SK-N-SH (cell line): ENCODE measurements around the gene CFAP107. TPM values are rescaled to one million over a fixed set of nuclear protein-coding genes. Genes with fewer than 3 reads are reported as not detected.

Source experiments
- CTCF ChIA-PET: fragments of 300-600, 350-600 bp; formaldehyde crosslinking; extraction: SDS; loops from one replicate; lab custom pipeline; 2021; lab: Yijun Ruan, JAX
- POLR2A ChIA-PET: fragments of 350-600 bp; sonication (Branson Sonifier 250); formaldehyde crosslinking; extraction: SDS; loops from one replicate; lab custom pipeline; 2020; ENCODE audit warnings: antibody characterized with exemption, inconsistent platforms; lab: Yijun Ruan, JAX
- DNase-seq: peaks from one replicate; pipeline ENCODE4 v3.0.0; 2012
- H2AFZ ChIP-seq: fragments of 200-600 bp; sonication (generic); 2 replicates; pipeline ENCODE4 v1.8.1; 2016; ENCODE audit warnings: antibody characterized with exemption, mild to moderate bottlenecking, low read depth
- H3F3A ChIP-seq: fragments of 200-600 bp; sonication (generic); replicated peaks from 2 replicates; pipeline ENCODE3; 2016; ENCODE audit warnings: antibody characterized with exemption, mild to moderate bottlenecking; ENCODE audit not compliant: insufficient read depth
- H3K27ac ChIP-seq, 2 experiments: fragments of 200-500 bp in 1 of 2; fragments of 200-600 bp in 1 of 2; sonication (Bioruptor generic) in 1 of 2; sonication (generic), shearing (Covaris generic) in 1 of 2; 2 replicates each; pipeline versions ENCODE4 v1.5.1 to v1.6.1; 2014 to 2016; ENCODE audit warnings: low read depth in 2 of 2, inconsistent platforms in 1 of 2, low read length in 1 of 2, mild to moderate bottlenecking in 1 of 2, mixed read lengths in 1 of 2
- H3K27me3 ChIP-seq: fragments of 200-600 bp; sonication (generic), shearing (Covaris generic); 2 replicates; pipeline ENCODE4 v1.6.1; 2016; ENCODE audit warnings: mixed run types; ENCODE audit not compliant: insufficient read depth
- H3K36me3 ChIP-seq, 2 experiments: fragments of 200-500 bp in 1 of 2; fragments of 200-600 bp in 1 of 2; sonication (Bioruptor generic) in 1 of 2; sonication (generic) in 1 of 2; replicated peaks in 1 of 2; 2 replicates each; pipeline versions ENCODE3 to v1.5.1; 2014 to 2016; ENCODE audit warnings: low read length in 1 of 2, mild to moderate bottlenecking in 1 of 2; ENCODE audit not compliant: insufficient read depth in 2 of 2, control insufficient read depth in 1 of 2
- H3K4me1 ChIP-seq, 2 experiments: fragments of 200-500 bp in 1 of 2; fragments of 200-600 bp in 1 of 2; sonication (Bioruptor generic) in 1 of 2; sonication (generic), shearing (Covaris generic) in 1 of 2; 2 replicates each; pipeline versions ENCODE4 v1.5.1 to v1.6.1; 2014 to 2016; ENCODE audit warnings: low read depth in 1 of 2, low read length in 1 of 2, mixed run types in 1 of 2; ENCODE audit not compliant: insufficient read depth in 2 of 2, control insufficient read depth in 1 of 2
- H3K4me2 ChIP-seq: fragments of 200-600 bp; sonication (generic), shearing (Covaris generic); 2 replicates; pipeline ENCODE4 v1.6.1; 2017; ENCODE audit warnings: mixed run types
- H3K4me3 ChIP-seq, 2 experiments: fragments of 200-500 bp in 1 of 2; fragments of 200-600 bp in 1 of 2; sonication (Bioruptor generic) in 1 of 2; sonication (generic), shearing (Covaris generic) in 1 of 2; 2 replicates each; pipeline versions ENCODE4 v1.5.1 to v1.8.1; 2014 to 2016; ENCODE audit warnings: low read depth in 2 of 2, inconsistent platforms in 1 of 2, low read length in 1 of 2, mild to moderate bottlenecking in 1 of 2, mixed read lengths in 1 of 2, moderate library complexity in 1 of 2
- H3K79me2 ChIP-seq: fragments of 200-600 bp; sonication (generic); 2 replicates; pipeline ENCODE4 v1.8.1; 2017; ENCODE audit warnings: mild to moderate bottlenecking; ENCODE audit not compliant: insufficient read depth
- H3K9ac ChIP-seq: fragments of 200-600 bp; sonication (generic); 2 replicates; pipeline ENCODE4 v1.6.1; 2017; ENCODE audit warnings: mixed run types
- H3K9me2 ChIP-seq: fragments of 200-600 bp; sonication (generic); 2 replicates; pipeline ENCODE4 v1.6.1; 2017; ENCODE audit warnings: mixed run types
- H3K9me3 ChIP-seq: fragments of 200-600 bp; sonication (generic); 2 replicates; pipeline ENCODE4 v1.6.1; 2017; ENCODE audit warnings: mixed run types, mild to moderate bottlenecking, moderate library complexity
- H4K20me1 ChIP-seq: fragments of 200-600 bp; sonication (generic); 2 replicates; pipeline ENCODE4 v1.6.1; 2017; ENCODE audit warnings: mild to moderate bottlenecking, mixed run types; ENCODE audit not compliant: insufficient read depth
- CHD2 ChIP-seq: fragments of 150-350 bp; IDR thresholded peaks from 2 replicates; pipeline ENCODE4 v1.6.1; 2018; ENCODE audit warnings: low read length; ENCODE audit not compliant: partially characterized antibody
- ELF1 ChIP-seq: IDR thresholded peaks from 2 replicates; pipeline ENCODE4 v1.4.0; 2012
- EP300 ChIP-seq, 2 experiments: IDR thresholded peaks; 2 replicates each; pipeline versions ENCODE4 v1.4.0 to v1.6.1; 2012; ENCODE audit warnings: borderline replicate concordance in 1 of 2, low read depth in 1 of 2, low read length in 1 of 2
- FOXM1 ChIP-seq: IDR thresholded peaks from 2 replicates; pipeline ENCODE4 v1.4.0; 2012; ENCODE audit warnings: low read depth, mild to moderate bottlenecking
- MAX ChIP-seq: IDR thresholded peaks from 2 replicates; pipeline ENCODE4 v1.4.0; 2012; ENCODE audit warnings: low read depth
- MXI1 ChIP-seq: IDR thresholded peaks from 2 replicates; pipeline ENCODE4 v1.6.1; 2012; ENCODE audit warnings: mild to moderate bottlenecking, low read depth, low read length, improper control_type of control experiment
- NFIC ChIP-seq: IDR thresholded peaks from 2 replicates; pipeline ENCODE4 v1.4.0; 2012; ENCODE audit warnings: borderline replicate concordance
- RFX5 ChIP-seq: IDR thresholded peaks from 2 replicates; pipeline ENCODE4 v1.6.1; 2012; ENCODE audit warnings: mild to moderate bottlenecking, improper control_type of control experiment, low read length
- RXRA ChIP-seq: IDR thresholded peaks from 2 replicates; pipeline ENCODE4 v1.4.0; 2012; ENCODE audit warnings: low read depth, mild to moderate bottlenecking, borderline replicate concordance
- SIN3A ChIP-seq: IDR thresholded peaks from 2 replicates; pipeline ENCODE4 v1.6.1; 2012; ENCODE audit warnings: low read depth, mild to moderate bottlenecking, low read length, moderate library complexity, borderline replicate concordance
- SMC3 ChIP-seq: IDR thresholded peaks from 2 replicates; pipeline ENCODE4 v1.6.1; 2012; ENCODE audit warnings: low read depth, low read length, improper control_type of control experiment
- TCF12 ChIP-seq: IDR thresholded peaks from 2 replicates; pipeline ENCODE4 v1.4.0; 2012
- TEAD4 ChIP-seq: IDR thresholded peaks from 2 replicates; pipeline ENCODE4 v1.4.0; 2012; ENCODE audit warnings: mild to moderate bottlenecking, borderline replicate concordance; ENCODE audit not compliant: insufficient read depth
- USF2 ChIP-seq: fragments of 150-350 bp; IDR thresholded peaks from 2 replicates; pipeline ENCODE4 v1.6.1; 2017; ENCODE audit warnings: antibody characterized with exemption, low read length, low read depth, borderline replicate concordance
- WGBS: methylation state at CpG from one replicate; pipeline ENCODE4 v1.1.6; 2017; ENCODE audit warnings: low lambda C conversion rate; 5-methylcytosine and 5-hydroxymethylcytosine counted together
- polyA plus RNA-seq, 3 experiments: library from polyadenylated mRNA; depleted of rRNA; stranded (reverse); fragments of >200 nt; gene quantifications; 2 replicates each; pipeline ENCODE4 v1.2.3, GENCODE V29; 2012
- TF ChIP-seq, protein P1 (sequence below): IDR thresholded peaks from 2 replicates; pipeline ENCODE4 v1.6.1; 2012; ENCODE audit warnings: mild to moderate bottlenecking, low read depth, low read length, moderate library complexity

Gene CFAP107
- polyA plus RNA-seq, 1 of the 3 experiments (the other 2 are of a cell fraction): not detected

DNA sequence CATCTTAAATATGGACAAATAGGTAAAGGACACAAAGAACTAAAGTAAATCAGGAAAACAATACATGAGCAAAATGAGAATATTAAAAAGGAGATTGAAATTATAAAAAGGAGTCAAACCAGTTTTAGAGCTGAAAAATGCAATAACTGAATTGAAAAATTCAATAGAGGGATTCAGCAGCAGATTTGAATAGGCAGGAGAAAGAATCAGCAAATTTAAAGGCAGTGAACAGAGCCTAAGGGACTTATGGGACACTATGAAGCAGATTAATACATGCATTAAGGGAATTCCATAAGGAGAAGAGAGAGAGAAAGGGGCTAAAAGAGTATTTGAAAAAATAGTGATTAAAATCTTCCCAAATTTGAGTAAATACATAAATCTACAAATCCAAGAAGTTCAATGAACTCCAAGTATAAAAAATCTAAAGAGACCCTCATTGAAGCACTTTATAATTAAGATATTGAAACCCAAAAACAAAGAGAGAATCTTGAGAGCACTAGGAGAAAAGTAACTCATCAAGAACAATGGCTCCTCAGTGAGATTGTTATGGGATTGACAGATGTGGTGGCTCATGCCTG, 2.9 kb downstream of the CFAP107 start:
- Histone ChIP-seq H3K9me2 (no peaks in the 10 kb centered on the region), H3K79me2 (no peaks in the 10 kb centered on the region), H2AFZ (no peak overlapping the region), H3K9me3 (no peaks in the 10 kb centered on the region), H3K27me3 (no peaks in the 10 kb centered on the region), H3K27ac (no peak overlapping the region), H3K4me1 (no peaks in the 10 kb centered on the region; a peak in 1 of 4 replicates), H3K4me2 (no peak overlapping the region), H3K4me3 (no peak overlapping the region), H4K20me1 (no peaks in the 10 kb centered on the region), H3K36me3 (no peaks in the 10 kb centered on the region), H3F3A (no peaks in the 10 kb centered on the region), H3K9ac (no peak overlapping the region)
- TF ChIP-seq ELF1 (no peak), SMC3 (no peak), EP300 (IDR thresholded peaks at IDR 0.05; ENCODE audit: borderline replicate concordance in 1 of 2, low read depth in 1 of 2, low read length in 1 of 2) (no peak), MXI1 (no peak)
- POLR2A ChIA-PET: no interaction called here
- DNase-seq: no peak
- CTCF ChIA-PET: no interaction called here

- WGBS: 17% methylated on average over 4 of the region's 4 CpGs
- Histone ChIP-seq H3K9ac (no peak overlapping the region), H3K9me2 (no peaks in the 10 kb centered on the region), H4K20me1 (no peaks in the 10 kb centered on the region), H3K4me3 (no peak overlapping the region), H3K4me1 (no peaks in the 10 kb centered on the region), H3K4me2 (no peak overlapping the region), H3K27me3 (no peaks in the 10 kb centered on the region), H3K79me2 (no peaks in the 10 kb centered on the region), H3K36me3 (no peaks in the 10 kb centered on the region), H3K9me3 (no peaks in the 10 kb centered on the region), H3K27ac (no peak overlapping the region), H2AFZ (no peak overlapping the region), H3F3A (no peaks in the 10 kb centered on the region)
- ChIA-PET POLR2A (no interaction called here), CTCF (no interaction called here)
- no peak for DNase-seq
- TF ChIP-seq, protein P1, sequence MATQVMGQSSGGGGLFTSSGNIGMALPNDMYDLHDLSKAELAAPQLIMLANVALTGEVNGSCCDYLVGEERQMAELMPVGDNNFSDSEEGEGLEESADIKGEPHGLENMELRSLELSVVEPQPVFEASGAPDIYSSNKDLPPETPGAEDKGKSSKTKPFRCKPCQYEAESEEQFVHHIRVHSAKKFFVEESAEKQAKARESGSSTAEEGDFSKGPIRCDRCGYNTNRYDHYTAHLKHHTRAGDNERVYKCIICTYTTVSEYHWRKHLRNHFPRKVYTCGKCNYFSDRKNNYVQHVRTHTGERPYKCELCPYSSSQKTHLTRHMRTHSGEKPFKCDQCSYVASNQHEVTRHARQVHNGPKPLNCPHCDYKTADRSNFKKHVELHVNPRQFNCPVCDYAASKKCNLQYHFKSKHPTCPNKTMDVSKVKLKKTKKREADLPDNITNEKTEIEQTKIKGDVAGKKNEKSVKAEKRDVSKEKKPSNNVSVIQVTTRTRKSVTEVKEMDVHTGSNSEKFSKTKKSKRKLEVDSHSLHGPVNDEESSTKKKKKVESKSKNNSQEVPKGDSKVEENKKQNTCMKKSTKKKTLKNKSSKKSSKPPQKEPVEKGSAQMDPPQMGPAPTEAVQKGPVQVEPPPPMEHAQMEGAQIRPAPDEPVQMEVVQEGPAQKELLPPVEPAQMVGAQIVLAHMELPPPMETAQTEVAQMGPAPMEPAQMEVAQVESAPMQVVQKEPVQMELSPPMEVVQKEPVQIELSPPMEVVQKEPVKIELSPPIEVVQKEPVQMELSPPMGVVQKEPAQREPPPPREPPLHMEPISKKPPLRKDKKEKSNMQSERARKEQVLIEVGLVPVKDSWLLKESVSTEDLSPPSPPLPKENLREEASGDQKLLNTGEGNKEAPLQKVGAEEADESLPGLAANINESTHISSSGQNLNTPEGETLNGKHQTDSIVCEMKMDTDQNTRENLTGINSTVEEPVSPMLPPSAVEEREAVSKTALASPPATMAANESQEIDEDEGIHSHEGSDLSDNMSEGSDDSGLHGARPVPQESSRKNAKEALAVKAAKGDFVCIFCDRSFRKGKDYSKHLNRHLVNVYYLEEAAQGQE: no peak
- TF ChIP-seq USF2 (no peak), RXRA (no peak), NFIC (no peak), SIN3A (no peak), CHD2 (no peak), TEAD4 (no peak), TCF12 (no peak), MAX (no peak), FOXM1 (no peak), RFX5 (no peak)
Measured at GRCh38 chr1:12754738-12755137, 8.7 kb downstream of the CFAP107 start.
